Upper lobe of left lung (tissue), 4 donors: ENCODE results near the gene PFDN6.

Experiments used
- POLR2A ChIP-seq, 4 donors: fragments of 450-650 bp; IDR thresholded peaks; one replicate each; pipeline ENCODE4 v1.5.1; 2016 to 2017; ENCODE audit warnings: antibody characterized with exemption in 4 of 4, mild to moderate bottlenecking in 2 of 4
- POLR2AphosphoS5 ChIP-seq, 2 donors: sonication (generic); formaldehyde crosslinking; IDR thresholded peaks; one replicate each; pipeline ENCODE4 v1.5.1; 2017; ENCODE audit warnings: antibody characterized with exemption in 2 of 2
- TF ChIP-seq, protein P1 (sequence below), 6 experiments: fragments of 450-650 bp in 4 of 6; fragments of 200-600 bp in 2 of 6; sonication (generic) in 2 of 6; IDR thresholded peaks; one replicate each; pipeline ENCODE4 v1.5.1; 2016 to 2019; ENCODE audit warnings: antibody characterized with exemption in 6 of 6

DNA sequence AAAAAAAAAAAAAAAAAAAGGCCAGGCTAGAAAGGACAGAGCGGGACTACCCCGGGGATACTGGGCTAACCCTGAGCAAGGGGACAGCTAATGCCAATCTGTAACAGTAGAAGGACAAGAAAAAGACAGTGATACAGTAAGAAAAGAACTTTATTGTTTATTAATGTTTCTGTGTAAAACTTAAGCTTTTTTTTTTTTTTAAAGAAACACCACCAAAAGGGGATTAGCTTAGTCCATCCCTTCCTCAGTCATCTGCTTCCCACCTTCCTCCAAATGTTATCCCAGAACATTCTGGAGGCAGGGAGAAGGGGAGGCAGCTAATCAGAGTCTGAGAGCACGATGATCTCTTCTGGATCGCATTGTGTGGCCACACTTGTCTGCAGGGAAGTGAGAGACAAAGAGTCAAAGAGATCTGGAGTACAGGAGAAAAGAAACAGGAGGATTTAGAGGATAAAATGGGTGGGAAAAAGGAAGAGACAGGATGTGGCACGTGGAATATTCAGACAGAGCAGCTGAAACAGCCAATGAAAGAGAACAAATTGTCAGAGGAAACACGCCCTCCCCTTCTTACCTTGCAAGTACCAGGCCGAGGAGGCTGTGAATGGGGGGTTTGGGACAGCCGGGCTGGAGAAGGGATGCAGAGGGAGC lies 29.1 kb downstream of the PFDN6 start:
- TF ChIP-seq, protein P1, sequence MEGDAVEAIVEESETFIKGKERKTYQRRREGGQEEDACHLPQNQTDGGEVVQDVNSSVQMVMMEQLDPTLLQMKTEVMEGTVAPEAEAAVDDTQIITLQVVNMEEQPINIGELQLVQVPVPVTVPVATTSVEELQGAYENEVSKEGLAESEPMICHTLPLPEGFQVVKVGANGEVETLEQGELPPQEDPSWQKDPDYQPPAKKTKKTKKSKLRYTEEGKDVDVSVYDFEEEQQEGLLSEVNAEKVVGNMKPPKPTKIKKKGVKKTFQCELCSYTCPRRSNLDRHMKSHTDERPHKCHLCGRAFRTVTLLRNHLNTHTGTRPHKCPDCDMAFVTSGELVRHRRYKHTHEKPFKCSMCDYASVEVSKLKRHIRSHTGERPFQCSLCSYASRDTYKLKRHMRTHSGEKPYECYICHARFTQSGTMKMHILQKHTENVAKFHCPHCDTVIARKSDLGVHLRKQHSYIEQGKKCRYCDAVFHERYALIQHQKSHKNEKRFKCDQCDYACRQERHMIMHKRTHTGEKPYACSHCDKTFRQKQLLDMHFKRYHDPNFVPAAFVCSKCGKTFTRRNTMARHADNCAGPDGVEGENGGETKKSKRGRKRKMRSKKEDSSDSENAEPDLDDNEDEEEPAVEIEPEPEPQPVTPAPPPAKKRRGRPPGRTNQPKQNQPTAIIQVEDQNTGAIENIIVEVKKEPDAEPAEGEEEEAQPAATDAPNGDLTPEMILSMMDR (IDR thresholded peaks at IDR 0.05): no peak
- TF ChIP-seq POLR2AphosphoS5 (IDR thresholded peaks at IDR 0.05) (no peak), POLR2A (IDR thresholded peaks at IDR 0.05) (no peak)
